AG04449 (cell line): ENCODE results near the gene NAA38.

ENCODE experiments used
- CTCF ChIA-PET: fragments of 350-600 bp; formaldehyde crosslinking; extraction: SDS; loops from one replicate; lab custom pipeline; 2021; ENCODE audit warnings: antibody characterized with exemption; lab: Yijun Ruan, JAX
- POLR2A ChIA-PET: fragments of 400-600, 350-600 bp; formaldehyde crosslinking; extraction: SDS; loops from one replicate; lab custom pipeline; 2020; ENCODE audit warnings: antibody characterized with exemption, inconsistent platforms; lab: Yijun Ruan, JAX
- DNase-seq: peaks from one replicate; pipeline ENCODE4 v3.0.0-alpha.2; 2010; ENCODE audit warnings: low read depth, low spot score
- H3K4me3 ChIP-seq: 2 replicates; pipeline ENCODE4 v1.5.1; 2011; ENCODE audit warnings: low read depth, mild to moderate bottlenecking, control low read depth, low read length
- TF ChIP-seq, protein P1 (sequence below): IDR thresholded peaks from one replicate; pipeline ENCODE4 v1.5.1; 2011; ENCODE audit warnings: mild to moderate bottlenecking, moderate library complexity, low read length, control low read depth, inconsistent platforms; ENCODE audit not compliant: insufficient read depth; ENCODE audit errors: missing control alignments

NAA38 gene

DNA sequence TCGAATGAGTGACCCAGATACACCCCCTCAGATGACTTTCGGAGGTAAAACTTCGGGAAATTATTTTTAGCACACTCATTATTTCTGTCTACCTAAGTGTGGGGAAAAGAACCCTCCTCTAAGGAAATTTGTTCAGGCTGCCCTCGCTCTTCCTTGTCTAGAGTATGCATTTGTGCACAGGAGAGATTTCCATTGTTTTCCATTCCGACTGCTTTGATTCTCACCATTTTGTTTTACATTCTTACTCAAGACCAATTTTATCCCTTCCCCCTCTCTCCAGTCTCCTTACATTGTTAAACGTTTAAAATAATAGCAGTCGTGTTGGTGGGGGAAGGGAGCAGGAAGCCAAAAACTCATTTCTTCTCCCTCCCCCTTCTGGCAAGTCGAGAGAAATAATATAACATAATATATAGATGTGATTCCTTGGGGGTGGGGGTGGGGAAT, 29.7 kb upstream of the NAA38 start:
- POLR2A ChIA-PET, result no interaction called here
- no peak for DNase-seq
- H3K4me3 ChIP-seq, result peak overlapping the region; percentile 85
- TF ChIP-seq, protein P1, sequence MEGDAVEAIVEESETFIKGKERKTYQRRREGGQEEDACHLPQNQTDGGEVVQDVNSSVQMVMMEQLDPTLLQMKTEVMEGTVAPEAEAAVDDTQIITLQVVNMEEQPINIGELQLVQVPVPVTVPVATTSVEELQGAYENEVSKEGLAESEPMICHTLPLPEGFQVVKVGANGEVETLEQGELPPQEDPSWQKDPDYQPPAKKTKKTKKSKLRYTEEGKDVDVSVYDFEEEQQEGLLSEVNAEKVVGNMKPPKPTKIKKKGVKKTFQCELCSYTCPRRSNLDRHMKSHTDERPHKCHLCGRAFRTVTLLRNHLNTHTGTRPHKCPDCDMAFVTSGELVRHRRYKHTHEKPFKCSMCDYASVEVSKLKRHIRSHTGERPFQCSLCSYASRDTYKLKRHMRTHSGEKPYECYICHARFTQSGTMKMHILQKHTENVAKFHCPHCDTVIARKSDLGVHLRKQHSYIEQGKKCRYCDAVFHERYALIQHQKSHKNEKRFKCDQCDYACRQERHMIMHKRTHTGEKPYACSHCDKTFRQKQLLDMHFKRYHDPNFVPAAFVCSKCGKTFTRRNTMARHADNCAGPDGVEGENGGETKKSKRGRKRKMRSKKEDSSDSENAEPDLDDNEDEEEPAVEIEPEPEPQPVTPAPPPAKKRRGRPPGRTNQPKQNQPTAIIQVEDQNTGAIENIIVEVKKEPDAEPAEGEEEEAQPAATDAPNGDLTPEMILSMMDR, result no peak
- CTCF ChIA-PET, result interaction anchor here (1.3 kb wide), 1 partner anchor 11 kb away, joined by 3 read pairs; no protein-coding TSS in a partner anchor

DNA sequence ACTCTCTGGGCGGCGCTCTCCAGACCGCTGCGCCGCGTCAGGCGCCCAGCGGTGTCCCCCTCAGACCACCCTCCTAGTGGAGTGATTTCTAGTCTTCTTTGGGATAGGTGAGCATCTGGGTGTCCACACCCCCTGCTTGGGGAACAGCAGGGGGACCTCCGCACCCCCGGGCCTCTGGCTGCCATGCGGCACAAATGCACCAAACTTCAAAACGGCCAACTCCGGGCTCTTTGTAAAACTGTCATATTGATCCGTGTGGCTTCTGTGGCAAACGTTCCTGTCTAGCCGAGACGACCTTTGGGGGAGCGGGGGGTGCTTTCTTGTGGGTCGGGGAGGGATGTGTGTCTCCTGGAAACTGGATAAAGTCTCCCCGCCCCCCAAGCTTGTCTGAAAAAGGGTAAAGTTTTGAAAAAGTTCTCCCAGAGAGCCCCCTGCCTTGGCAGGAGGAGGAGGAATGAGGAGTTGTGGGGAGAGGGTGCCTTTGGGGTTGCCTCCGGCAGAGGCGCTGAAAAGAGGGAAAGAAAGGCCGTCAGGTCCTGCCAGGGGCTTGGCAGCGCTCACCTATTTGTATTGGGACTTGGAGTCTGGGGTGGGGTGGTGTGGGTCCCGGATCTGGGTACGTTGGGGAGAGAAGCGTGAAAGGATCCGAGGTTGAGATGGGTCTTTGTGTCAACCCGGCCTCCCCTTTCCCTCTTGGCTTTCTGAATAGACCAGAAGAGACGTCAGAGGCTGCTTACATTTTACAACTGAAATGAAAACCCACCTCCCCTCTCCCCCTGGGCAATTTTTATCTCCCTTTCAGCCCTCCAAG, 29.1 kb upstream of the NAA38 start:
- ChIA-PET POLR2A (interaction anchor here (1.4 to 1.5 kb wide), 2 partner anchors 29 kb away, joined by 5 to 7 read pairs; partner anchors contain the start of genes NAA38 and RNF227), CTCF (interaction anchor here (1.0 to 1.4 kb wide), 5 partner anchors 11 to 97 kb away, joined by 3 to 5 read pairs (median 3); no protein-coding TSS in a partner anchor)
- peak overlapping the region; percentile 85 for H3K4me3 ChIP-seq
- TF ChIP-seq, protein P1, result no peak
- no peak for DNase-seq

DNA sequence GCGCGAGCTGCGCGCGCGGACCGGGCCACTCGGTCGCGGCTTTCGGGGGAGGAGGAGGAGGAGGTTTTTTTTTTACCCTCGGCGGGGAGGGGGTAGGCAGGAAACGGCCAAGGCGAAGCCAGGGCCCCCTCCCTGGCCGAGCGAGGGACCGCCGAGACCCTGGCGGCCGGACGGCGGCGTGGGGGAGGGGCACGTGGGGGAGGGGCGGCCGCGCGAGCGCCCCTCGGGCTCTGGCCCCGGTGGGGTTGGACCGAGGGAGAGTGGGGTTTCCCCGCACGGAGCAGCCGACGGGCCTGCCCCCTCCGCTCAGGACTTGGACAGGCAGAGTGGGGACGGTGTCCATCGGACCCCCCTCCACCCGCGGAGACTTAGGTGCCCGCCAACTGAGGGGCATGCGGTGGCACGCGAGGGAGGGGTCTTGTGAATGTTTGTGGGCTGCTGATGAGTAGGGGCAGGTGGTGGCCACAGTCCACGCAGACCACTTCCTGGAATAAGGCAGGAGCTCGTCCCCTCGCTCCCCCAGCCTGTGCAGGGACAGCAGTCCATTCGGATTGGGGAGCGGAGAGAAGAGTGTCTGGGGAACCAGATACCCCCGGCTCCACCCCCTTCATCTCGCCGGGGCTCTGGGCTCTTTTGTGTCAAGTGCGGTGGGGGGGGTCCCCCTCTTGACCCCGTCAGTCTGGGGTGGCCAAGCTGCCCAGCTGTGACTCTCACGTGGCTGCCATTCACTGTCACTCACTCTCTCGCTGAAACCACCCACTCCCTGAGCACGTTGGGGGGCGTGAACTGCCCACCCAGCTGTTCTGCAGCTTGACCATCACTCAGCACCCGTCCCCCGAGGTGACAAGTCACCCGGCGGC, 28.2 kb upstream of the NAA38 start:
- POLR2A ChIA-PET, result interaction anchor here (1.4 to 1.5 kb wide), 2 partner anchors 29 to 30 kb away, joined by 5 to 7 read pairs; partner anchors contain the start of genes NAA38 and RNF227
- no peak for DNase-seq

DNA sequence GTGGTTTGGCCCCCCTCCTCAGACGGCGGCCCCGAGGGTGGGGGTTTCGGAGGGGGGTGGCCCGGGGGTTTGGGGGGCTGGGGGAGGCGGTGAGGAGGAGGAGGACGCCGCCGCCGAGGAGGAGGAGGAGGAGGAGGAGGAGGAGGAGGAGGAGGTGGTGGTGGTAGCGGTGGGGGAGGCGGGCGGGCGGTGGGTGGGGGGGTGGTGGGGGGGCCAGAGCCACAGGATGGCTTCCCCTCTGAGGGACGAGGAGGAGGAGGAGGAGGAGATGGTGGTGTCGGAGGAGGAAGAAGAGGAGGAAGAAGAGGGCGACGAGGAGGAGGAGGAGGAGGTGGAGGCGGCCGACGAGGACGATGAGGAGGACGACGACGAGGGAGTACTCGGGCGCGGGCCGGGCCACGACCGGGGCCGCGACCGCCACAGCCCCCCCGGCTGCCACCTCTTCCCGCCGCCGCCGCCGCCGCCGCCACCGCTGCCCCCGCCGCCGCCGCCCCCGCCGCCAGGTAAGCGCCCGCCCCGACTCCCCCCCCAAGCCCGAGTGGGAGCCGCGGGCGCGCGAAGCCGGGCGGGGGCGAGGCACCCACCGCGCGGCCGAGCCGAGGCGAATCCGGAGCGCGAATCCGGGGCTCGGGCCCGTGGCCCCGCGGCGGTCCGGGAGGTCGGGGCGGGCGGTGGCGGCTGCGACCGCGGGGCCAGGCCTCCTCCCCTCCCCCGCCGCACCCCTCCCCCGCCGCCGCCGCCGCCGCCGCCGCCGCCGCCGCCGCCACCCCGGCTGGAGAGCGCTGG, 27.4 kb upstream of the NAA38 start:
- POLR2A ChIA-PET, result interaction anchor here (0.9 to 1.5 kb wide), 2 partner anchors 31 to 44 kb away, joined by 3 to 5 read pairs; partner anchors contain the start of gene RNF227
- H3K4me3 ChIP-seq, result peak overlapping the region; percentile 85
- CTCF ChIA-PET, result interaction anchor here (1.0 kb wide), 1 partner anchor 13 kb away, joined by 3 read pairs; no protein-coding TSS in a partner anchor
- no peak for DNase-seq
- TF ChIP-seq, protein P1, result no peak

More for the DNA sequence above, 28.2 kb upstream of the NAA38 start:
- CTCF ChIA-PET, result interaction anchor here (1.0 to 1.4 kb wide), 5 partner anchors 12 to 98 kb away, joined by 3 to 5 read pairs (median 3); no protein-coding TSS in a partner anchor
- H3K4me3 ChIP-seq, result peak overlapping the region; percentile 85
- TF ChIP-seq, protein P1, result no peak

DNA sequence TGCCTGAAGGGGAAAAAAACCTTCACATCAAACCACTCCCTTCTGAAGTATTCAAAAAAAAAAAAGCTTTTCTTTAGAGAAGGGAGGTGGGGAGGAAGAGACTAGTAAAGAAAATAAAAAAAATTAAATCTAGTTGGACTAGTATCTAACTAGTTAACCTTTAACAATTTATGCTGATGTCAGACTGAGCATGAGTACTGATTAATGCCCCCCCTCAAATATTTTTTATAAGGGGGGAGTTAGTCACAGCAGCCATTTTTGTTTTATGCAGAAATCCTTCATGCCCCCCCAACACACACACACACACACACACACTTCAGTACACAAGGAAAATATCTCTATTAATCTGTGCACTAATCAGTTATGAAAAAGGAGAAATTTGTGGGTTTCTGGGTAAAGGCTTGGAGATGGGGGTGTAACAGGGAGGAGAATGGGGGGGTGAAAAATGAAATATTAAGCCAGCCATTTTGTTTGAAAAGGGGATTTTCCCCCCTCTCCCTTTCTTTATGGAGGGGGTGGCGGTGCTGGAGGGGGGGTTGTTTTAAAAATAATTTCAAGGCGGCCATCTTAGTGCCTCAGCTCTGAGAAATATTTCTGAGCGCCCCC, 26.5 kb upstream of the NAA38 start:
- DNase-seq, result no peak
- peak overlapping the region; percentile 85 for H3K4me3 ChIP-seq
- POLR2A ChIA-PET, result interaction anchor here (0.9 kb wide), 1 partner anchor 43 kb away, joined by 3 read pairs; no protein-coding TSS in a partner anchor

More for the DNA sequence above, 26.5 kb upstream of the NAA38 start:
- CTCF ChIA-PET, result interaction anchor here (1.0 to 1.8 kb wide), 4 partner anchors 12 to 175 kb away, joined by 3 to 4 read pairs (median 3); no protein-coding TSS in a partner anchor
- TF ChIP-seq, protein P1, result no peak
